K562 (cell line): ENCODE data around the gene CD44.

Experiments
- FOXA3 ChIP-seq, 2 experiments: fragments of 450-650 bp in 1 of 2; sonication (generic) in 1 of 2; formaldehyde crosslinking; IDR thresholded peaks in 1 of 2; conservative IDR thresholded peaks in 1 of 2; 2 replicates each; pipeline versions ENCODE4 v1.4.0 to v1.8.0; 2020 to 2022; ENCODE audit warnings: mild to moderate bottlenecking in 2 of 2, missing genetic modification reagents in 1 of 2
- GABPA ChIP-seq: fragments of 200-800 bp; sonication (Bioruptor generic); conservative IDR thresholded peaks from 2 replicates; pipeline ENCODE4 v1.6.1; 2016; ENCODE audit warnings: low read depth, missing genetic modification characterization, missing compliant biosample characterization
- HDGF ChIP-seq: fragments of 450-650 bp; IDR thresholded peaks from 2 replicates; pipeline ENCODE4 v1.6.1; 2016
- L3MBTL2 ChIP-seq: fragments of 450-650 bp; IDR thresholded peaks from 2 replicates; pipeline ENCODE4 v1.6.1; 2016; ENCODE audit warnings: mild to moderate bottlenecking, moderate library complexity
- MYC ChIP-seq, 2 experiments: fragments of 250-450 bp in 1 of 2; sonication (Bioruptor Pico) in 1 of 2; IDR thresholded peaks; 2 replicates each; pipeline versions ENCODE4 v1.5.1 to v1.6.1; 2012 to 2021; ENCODE audit warnings: low read depth in 2 of 2, borderline replicate concordance in 1 of 2, improper control_type of control experiment in 1 of 2, low read length in 1 of 2, mild to moderate bottlenecking in 1 of 2, moderate library complexity in 1 of 2
- NR2C2 ChIP-seq, 2 experiments: fragments of 200-800 bp in 1 of 2; sonication (Bioruptor generic) in 1 of 2; sonication (generic) in 1 of 2; formaldehyde crosslinking in 1 of 2; IDR thresholded peaks; 2 replicates each; pipeline versions ENCODE4 v1.6.1 to v1.8.0; 2016 to 2022; ENCODE audit warnings: mild to moderate bottlenecking in 1 of 2, missing compliant biosample characterization in 1 of 2, missing genetic modification characterization in 1 of 2, missing genetic modification reagents in 1 of 2
- PURB ChIP-seq: sonication (generic); formaldehyde crosslinking; IDR thresholded peaks from 2 replicates; pipeline ENCODE4 v1.9.0; 2021; ENCODE audit warnings: low read depth, mild to moderate bottlenecking, missing genetic modification reagents
- TBP ChIP-seq: optimal IDR thresholded peaks from 2 replicates; pipeline ENCODE3; 2011; ENCODE audit warnings: low read depth, low read length, improper control_type of control experiment
- ZNF121 ChIP-seq: sonication (generic); formaldehyde crosslinking; conservative IDR thresholded peaks from 2 replicates; pipeline ENCODE4 v1.8.0; 2022; ENCODE audit warnings: missing genetic modification reagents
- ZNF561 ChIP-seq: fragments of 450-650 bp; formaldehyde crosslinking; conservative IDR thresholded peaks from 2 replicates; pipeline ENCODE4 v1.4.0; 2020; ENCODE audit warnings: mild to moderate bottlenecking, moderate library complexity
- TF ChIP-seq, protein P1 (sequence below): fragments of 450-650 bp; IDR thresholded peaks from 2 replicates; pipeline ENCODE4 v1.6.1; 2018; ENCODE audit not compliant: partially characterized antibody
- TF ChIP-seq, protein P2 (sequence below), 3 experiments: IDR thresholded peaks in 2 of 3; conservative IDR thresholded peaks in 1 of 3; 2 replicates each; pipeline ENCODE4 v1.5.1; 2011 to 2012; ENCODE audit warnings: low read length in 3 of 3, mild to moderate bottlenecking in 3 of 3, control low read depth in 2 of 3, improper control_type of control experiment in 1 of 3, inconsistent platforms in 1 of 3, low read depth in 1 of 3, mixed read lengths in 1 of 3, moderate library complexity in 1 of 3; ENCODE audit not compliant: insufficient read depth in 2 of 3
- TF ChIP-seq, protein P3 (sequence below): sonication (generic); formaldehyde crosslinking; IDR thresholded peaks from 2 replicates; pipeline ENCODE4 v1.5.0; 2020; ENCODE audit warnings: missing genetic modification reagents

DNA sequence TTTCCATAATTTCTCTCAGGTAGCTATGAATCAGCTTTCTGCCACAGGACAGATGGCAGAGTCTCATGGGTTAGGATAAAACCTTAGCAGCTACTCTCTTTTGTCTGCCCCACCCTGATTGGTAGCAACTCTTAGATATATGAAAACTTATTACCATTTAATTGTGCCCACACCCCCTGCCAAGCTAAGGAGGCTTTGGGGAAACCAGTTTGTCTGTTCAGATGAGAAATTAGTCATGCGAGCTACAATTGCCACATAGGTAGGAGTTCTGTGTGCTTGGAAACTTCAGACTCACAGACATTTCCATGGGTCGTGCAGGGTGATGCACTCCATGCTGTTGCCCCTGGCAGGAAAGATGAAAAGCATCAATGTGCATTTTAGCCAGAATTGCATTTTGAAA, 39.9 kb downstream of the CD44 start:
- TF ChIP-seq HDGF (no peak), ZNF561 (CRISPR knock-in tag) (no peak), L3MBTL2 (no peak), MYC (IDR thresholded peaks at IDR 0.05; ENCODE audit: low read depth, low read length) (no peak), MYC (CRISPR knock-in tag; IDR thresholded peaks at IDR 0.05; ENCODE audit: borderline replicate concordance, low read depth) (no peak), TBP (no peak), GABPA (tag) (no peak), NR2C2 (CRISPR knock-in tag; IDR thresholded peaks at IDR 0.05) (no peak), NR2C2 (tag; IDR thresholded peaks at IDR 0.05) (no peak), ZNF121 (CRISPR knock-in tag) (no peak), PURB (no peak), FOXA3 (CRISPR knock-in tag; conservative IDR thresholded peaks at IDR 0.05 in 1 of 2, IDR thresholded peaks at IDR 0.05 in 1 of 2) (no peak)
- TF ChIP-seq, protein P1, sequence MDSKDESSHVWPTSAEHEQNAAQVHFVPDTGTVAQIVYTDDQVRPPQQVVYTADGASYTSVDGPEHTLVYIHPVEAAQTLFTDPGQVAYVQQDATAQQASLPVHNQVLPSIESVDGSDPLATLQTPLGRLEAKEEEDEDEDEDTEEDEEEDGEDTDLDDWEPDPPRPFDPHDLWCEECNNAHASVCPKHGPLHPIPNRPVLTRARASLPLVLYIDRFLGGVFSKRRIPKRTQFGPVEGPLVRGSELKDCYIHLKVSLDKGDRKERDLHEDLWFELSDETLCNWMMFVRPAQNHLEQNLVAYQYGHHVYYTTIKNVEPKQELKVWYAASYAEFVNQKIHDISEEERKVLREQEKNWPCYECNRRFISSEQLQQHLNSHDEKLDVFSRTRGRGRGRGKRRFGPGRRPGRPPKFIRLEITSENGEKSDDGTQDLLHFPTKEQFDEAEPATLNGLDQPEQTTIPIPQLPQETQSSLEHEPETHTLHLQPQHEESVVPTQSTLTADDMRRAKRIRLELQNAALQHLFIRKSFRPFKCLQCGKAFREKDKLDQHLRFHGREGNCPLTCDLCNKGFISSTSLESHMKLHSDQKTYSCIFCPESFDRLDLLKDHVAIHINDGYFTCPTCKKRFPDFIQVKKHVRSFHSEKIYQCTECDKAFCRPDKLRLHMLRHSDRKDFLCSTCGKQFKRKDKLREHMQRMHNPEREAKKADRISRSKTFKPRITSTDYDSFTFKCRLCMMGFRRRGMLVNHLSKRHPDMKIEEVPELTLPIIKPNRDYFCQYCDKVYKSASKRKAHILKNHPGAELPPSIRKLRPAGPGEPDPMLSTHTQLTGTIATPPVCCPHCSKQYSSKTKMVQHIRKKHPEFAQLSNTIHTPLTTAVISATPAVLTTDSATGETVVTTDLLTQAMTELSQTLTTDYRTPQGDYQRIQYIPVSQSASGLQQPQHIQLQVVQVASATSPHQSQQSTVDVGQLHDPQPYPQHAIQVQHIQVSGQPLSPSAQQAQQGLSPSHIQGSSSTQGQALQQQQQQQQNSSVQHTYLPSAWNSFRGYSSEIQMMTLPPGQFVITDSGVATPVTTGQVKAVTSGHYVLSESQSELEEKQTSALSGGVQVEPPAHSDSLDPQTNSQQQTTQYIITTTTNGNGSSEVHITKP: no peak
- TF ChIP-seq, protein P2, sequence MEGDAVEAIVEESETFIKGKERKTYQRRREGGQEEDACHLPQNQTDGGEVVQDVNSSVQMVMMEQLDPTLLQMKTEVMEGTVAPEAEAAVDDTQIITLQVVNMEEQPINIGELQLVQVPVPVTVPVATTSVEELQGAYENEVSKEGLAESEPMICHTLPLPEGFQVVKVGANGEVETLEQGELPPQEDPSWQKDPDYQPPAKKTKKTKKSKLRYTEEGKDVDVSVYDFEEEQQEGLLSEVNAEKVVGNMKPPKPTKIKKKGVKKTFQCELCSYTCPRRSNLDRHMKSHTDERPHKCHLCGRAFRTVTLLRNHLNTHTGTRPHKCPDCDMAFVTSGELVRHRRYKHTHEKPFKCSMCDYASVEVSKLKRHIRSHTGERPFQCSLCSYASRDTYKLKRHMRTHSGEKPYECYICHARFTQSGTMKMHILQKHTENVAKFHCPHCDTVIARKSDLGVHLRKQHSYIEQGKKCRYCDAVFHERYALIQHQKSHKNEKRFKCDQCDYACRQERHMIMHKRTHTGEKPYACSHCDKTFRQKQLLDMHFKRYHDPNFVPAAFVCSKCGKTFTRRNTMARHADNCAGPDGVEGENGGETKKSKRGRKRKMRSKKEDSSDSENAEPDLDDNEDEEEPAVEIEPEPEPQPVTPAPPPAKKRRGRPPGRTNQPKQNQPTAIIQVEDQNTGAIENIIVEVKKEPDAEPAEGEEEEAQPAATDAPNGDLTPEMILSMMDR (IDR thresholded peaks at IDR 0.05 in 2 of 3, conservative IDR thresholded peaks at IDR 0.05 in 1 of 3; ENCODE audit: insufficient read depth in 2 of 3, low read depth in 1 of 3, low read length in 3 of 3): no peak
- TF ChIP-seq, protein P3, sequence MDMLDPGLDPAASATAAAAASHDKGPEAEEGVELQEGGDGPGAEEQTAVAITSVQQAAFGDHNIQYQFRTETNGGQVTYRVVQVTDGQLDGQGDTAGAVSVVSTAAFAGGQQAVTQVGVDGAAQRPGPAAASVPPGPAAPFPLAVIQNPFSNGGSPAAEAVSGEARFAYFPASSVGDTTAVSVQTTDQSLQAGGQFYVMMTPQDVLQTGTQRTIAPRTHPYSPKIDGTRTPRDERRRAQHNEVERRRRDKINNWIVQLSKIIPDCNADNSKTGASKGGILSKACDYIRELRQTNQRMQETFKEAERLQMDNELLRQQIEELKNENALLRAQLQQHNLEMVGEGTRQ (CRISPR knock-in tag): no peak
